AG08396 (cell line): ENCODE results near the gene NDNF.

Source experiments
- DNase-seq: peaks from one replicate; pipeline ENCODE4 v3.0.0; 2012; ENCODE audit warnings: low spot score, mixed read lengths

The NDNF gene

GRCh38 chr4:121070696-121071639, 1.4 kb downstream of the NDNF start:
- peak; percentile 58 for DNase-seq

- DNase-seq = no peak
These were observed 2.1 kb downstream of the NDNF start for GRCh38 chr4:121070274-121070673.

DNA sequence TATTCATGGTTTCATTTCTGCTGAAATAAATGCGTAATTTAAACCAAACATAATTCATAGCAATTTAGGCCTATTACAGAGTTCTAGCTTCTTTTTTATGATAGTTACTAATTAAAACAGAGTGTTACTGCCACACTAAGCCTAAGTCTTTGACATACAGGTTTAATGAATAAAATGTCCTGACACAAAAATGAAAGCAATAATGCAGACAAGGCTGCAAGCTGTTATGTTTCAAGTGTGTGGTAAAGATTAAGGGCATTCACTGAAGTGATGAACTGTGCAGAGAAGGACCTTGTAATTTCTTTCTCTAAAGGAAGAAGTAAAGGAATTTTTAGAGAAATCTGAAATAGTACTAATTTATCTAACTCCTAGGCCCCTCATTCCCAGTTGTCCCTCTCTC, 2.9 kb downstream of the NDNF start:
- DNase-seq = no peak

GRCh38 chr4:121064482-121064881, 7.9 kb downstream of the NDNF start:
- no peak for DNase-seq

- DNase-seq = no peak
These were observed 9.8 kb downstream of the NDNF start for GRCh38 chr4:121062521-121062920.

DNA sequence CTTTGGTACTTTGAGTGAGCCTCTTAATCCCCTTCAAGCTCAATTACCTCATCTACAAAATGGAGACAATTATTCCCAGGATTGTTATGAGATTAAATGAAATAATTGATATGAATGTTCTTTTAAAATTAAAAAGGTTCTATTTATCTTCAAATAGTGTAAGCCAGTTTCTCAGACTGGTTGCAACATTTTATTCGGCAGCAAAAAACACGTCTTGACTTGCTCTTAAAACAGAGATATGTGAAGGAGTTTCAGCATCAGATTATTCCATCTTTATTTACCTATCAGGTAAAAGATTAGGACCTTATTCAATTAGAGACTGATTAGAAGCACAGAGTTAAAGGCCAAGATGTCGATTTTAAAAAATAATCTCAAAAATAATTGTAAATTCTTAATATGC, 10.5 kb downstream of the NDNF start:
- DNase-seq = no peak

DNA sequence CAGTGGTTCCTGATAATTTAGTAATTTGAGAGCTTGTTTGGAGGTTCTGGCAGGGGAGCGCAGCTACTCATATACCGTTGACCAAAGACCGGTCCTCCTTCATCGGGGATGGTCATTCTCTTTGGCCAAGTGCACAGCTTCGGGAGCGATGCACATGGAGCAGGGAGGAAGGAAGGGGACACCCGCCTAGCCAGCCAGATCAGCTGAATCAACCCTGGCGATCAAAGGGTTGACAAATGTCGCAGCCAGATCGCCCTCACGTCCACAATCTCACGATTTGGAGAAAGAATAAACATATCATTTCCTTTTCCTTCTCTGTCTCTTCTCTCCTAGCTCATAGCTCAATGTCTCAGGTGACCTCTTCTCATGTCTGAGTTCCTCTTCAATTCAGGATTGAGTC, 11.1 kb downstream of the NDNF start:
- no peak for DNase-seq

DNA sequence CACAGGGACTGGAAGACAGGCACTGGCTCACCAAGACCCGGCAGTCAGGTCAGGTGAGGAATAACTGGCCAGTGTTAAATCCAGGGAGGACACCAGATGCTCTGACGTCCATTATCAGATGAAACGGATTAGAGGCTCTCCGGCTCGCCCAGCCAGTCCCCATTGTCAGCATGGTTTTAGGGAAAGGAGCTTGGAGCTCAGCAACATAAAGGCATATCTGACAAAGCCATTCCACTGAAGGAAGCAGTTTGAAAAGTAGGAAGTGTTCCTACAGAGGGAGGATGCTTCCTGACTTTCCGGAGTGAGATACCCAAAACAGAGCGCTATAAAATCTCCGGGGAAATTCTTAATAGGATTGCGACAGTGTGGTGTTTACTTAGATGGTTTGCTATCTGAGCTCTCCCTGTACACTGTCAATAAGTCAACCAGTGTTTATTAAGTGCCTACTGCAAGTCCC, 14.8 kb downstream of the NDNF start:
- no peak for DNase-seq

DNA sequence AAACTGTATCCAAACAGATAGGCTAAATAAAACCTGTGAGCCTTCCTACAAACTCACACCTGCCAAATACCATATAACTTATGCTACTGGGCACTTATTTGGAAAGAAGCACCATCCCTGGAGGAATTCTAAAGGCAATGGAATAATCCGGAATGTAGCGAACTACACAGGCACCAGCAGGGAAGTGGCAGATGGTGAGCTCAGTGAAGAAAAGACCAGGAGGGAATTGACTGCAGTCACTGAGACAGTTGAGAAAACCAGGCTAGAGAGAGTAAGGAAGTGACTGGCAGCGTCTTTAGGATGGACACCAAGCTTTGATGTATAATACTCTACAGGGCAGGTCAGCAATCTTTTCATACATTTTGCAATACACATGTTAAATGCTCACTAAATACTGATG, 16.3 kb downstream of the NDNF start:
- no peak for DNase-seq

DNA sequence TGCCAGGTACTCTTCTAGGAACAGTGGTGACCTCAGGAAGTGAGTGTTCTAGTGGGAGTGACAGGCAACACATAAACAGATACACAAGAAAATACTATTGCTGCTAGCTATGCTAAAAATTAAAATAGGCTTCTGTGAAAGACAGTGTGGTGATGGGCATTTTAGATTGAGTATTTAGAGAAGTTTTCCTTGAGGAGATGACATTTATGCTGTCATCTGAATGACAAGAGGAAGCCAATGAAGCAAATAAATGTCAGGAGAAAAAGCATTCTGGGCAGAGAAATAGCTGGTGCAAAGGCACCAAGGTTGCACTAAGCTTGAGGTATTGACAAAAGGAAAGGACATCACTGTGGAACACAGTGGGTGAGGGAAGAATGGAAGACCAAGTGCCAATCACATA, 18.0 kb downstream of the NDNF start:
- no peak for DNase-seq

DNA sequence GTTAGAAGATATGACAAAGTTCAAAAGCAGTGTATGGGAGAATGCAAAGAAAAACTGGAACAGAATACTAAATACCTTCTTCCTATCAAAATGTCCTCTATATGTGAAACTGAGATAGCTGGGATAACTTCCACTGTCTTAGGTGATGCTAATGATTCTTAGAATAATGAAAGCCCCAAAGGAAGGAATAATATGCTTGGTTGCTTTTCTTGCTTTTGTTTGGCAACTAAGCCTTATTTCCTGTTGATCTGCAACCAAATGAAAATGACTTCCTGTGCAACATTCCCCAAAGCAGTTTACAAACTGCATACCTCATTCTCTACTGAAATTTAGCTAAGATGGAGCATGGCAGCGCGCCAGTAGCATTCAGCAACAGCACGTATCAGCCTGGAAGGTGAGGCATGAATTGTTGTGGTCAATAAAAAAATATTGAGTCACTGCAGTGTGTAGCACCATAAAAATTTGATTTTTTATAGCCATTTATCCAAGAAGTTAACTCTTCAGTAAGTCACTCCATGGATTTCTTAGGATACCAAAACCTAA, 18.7 kb downstream of the NDNF start:
- DNase-seq = no peak

DNA sequence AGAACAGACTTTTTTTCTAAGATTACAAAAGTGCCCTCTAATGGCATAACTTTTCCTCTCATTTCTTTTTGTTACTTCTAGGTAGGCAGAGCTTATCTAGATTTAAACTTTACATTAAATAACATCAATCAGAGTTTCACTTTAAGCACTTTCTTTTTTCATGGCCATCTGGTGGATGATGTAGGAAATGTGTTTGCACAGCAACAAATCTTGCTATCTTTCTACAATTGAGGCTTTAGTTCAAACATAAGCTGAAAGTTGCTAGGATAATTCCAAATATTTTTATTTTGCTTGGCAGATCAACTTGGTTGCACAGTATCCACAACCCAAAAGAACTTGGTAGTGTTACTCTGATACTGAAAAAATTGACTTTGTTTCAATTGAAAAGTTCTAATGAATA, 22.0 kb downstream of the NDNF start:
- DNase-seq = no peak

- no peak for DNase-seq
These were observed 23.2 kb downstream of the NDNF start for GRCh38 chr4:121049072-121049599.

DNA sequence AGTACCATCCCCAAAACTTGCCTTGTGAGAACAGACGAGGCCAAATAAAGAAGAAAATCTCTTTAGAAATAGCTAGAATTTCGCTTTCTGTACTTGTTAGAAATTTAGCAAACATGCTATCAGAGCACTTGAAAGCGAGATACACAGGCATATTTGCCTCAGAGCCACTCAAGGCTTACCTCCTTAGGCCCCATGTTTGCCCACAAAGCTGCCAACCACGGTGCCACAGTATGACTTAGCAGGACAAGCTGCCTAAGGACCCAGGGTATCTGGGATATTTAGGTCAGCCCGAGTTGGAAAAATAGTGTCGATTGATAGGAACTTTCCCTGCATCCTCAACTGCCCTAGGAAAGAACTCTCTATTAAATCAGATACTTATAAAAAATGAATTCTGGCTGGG, 24.2 kb downstream of the NDNF start:
- DNase-seq = no peak

- no peak for DNase-seq
These were observed 30.8 kb downstream of the NDNF start for GRCh38 chr4:121041307-121042090.

GRCh38 chr4:121034017-121034416, 38.3 kb downstream of the NDNF start:
- no peak for DNase-seq

- no peak for DNase-seq
These were observed 41.6 kb downstream of the NDNF start for GRCh38 chr4:121030711-121031110.

DNA sequence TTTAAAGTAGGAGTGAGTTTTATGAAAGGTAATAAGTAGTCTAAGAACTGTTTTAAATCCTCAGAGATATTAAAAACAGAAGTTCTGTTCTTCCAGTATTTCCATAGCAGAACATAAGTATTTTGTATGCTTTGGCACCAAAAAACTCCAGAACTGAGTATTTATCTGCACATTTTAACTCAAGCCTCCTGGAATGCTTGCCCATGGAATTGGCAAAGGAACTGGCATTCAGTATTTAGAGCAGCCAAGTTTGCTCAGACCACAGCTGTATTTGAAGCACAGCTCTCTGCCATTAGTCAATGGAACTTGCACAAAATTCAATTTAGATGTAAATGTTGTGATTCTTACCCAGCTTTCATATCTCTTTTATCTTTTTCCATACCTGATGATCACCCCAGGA, 42.2 kb downstream of the NDNF start:
- no peak for DNase-seq

DNA sequence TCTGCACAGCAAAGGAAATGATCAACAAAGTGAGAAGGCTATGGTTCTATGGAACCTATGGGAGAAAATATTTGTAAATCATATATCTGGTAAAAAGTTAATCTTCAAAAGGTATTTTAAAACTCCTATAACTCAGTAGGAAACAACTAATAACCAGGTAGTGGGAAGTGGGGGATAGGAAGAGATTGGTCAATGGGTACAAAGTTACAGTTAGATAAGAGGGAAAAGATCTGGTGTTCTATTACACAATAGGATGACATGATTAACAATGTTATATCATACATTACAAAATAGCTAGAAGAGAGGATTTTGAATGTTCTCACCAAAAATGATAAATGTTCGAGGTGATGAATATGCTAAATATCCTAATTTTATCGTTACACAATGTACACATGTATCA, 46.3 kb downstream of the NDNF start:
- DNase-seq = no peak

DNA sequence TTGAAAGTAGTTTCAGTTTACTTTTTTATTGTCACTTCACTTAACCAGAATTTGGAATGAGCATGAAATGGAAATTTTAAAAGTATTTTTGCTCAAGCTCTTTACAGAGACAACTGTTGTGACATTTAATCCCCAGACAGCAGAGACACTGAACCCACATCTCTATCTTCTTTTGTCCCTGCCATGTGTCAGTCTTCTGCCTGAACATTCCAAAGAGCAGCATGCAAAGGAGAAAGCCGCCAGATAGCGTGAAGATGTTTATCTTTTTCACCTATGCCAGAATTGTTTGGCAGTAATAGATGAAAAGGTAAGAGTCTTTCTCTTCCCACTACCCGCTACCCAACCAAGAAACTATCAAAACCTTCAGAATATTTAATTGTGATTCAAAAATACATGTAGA, 46.8 kb downstream of the NDNF start:
- no peak for DNase-seq

GRCh38 chr4:121018543-121018942, 53.8 kb downstream of the NDNF start:
- DNase-seq = no peak

- no peak for DNase-seq
These were observed 55.7 kb downstream of the NDNF start for GRCh38 chr4:121016611-121017010.

- DNase-seq = no peak
These were observed 56.9 kb downstream of the NDNF start for GRCh38 chr4:121015421-121015820.
